NOMO-1 (cell line): ENCODE data around the gene CYP2A6.
A peak's percentile ranks its signal among the peaks of the same experiment; 100 is the strongest.
"Not testable (repeated sequence)": the region's sequence is repeated elsewhere in the genome, so short reads cannot be mapped to it uniquely, and the experiment has no call there.

Source experiments
- DNase-seq, 2 experiments: peaks; one replicate each; lab custom pipeline; 2025; ENCODE audit not compliant: unreplicated experiment in 2 of 2; lab: John Stamatoyannopoulos, UW

Gene CYP2A6

GRCh38 chr19:40850277-40850676 lies at the start of gene CYP2A6:
Gene CYP2A6, minus strand, starts transcription at chr19:40850447. Its CDS starts 21 bp downstream, at chr19:40850426.
- DNase-seq: not testable (repeated sequence)

GRCh38 chr19:40899964-40900363 lies 49.7 kb upstream of the CYP2A6 start:
- DNase-seq: peak; percentile 66 to 79

- DNase-seq: not testable (repeated sequence)
Measured at GRCh38 chr19:40896843-40897789, 46.9 kb upstream of the CYP2A6 start.

- DNase-seq: no peak
Measured at GRCh38 chr19:40896418-40896796, 46.2 kb upstream of the CYP2A6 start.

- no peak for DNase-seq
Measured at GRCh38 chr19:40893112-40893511, 42.9 kb upstream of the CYP2A6 start.

GRCh38 chr19:40889366-40889765 lies 39.1 kb upstream of the CYP2A6 start:
- no peak for DNase-seq

GRCh38 chr19:40888191-40888590 lies 37.9 kb upstream of the CYP2A6 start:
- no peak for DNase-seq

- DNase-seq: not testable (repeated sequence)
Measured at GRCh38 chr19:40884187-40884931, 34.1 kb upstream of the CYP2A6 start.

- not testable (repeated sequence) for DNase-seq
Measured at GRCh38 chr19:40882062-40882461, 31.8 kb upstream of the CYP2A6 start, which contains the start of gene CYP2A7. Gene CYP2A7, minus strand, starts transcription at chr19:40882231. Its CDS starts 21 bp downstream, at chr19:40882210.

- DNase-seq: not testable (repeated sequence)
Measured at GRCh38 chr19:40879349-40879748, 29.1 kb upstream of the CYP2A6 start.

- DNase-seq: peak; percentile 50 to 59
Measured at GRCh38 chr19:40875526-40875951, 25.3 kb upstream of the CYP2A6 start.

GRCh38 chr19:40874874-40875273 lies 24.6 kb upstream of the CYP2A6 start:
- not testable (repeated sequence) for DNase-seq

- not testable (repeated sequence) for DNase-seq
Measured at GRCh38 chr19:40873873-40874272, 23.6 kb upstream of the CYP2A6 start.

- DNase-seq: no peak
Measured at GRCh38 chr19:40872209-40872608, 22.0 kb upstream of the CYP2A6 start.

GRCh38 chr19:40867701-40868100 lies 17.5 kb upstream of the CYP2A6 start:
- no peak for DNase-seq

- DNase-seq: peak in 1 of 2 experiments; percentile 5
Measured at GRCh38 chr19:40864739-40865496, 14.7 kb upstream of the CYP2A6 start.

- DNase-seq: no peak
Measured at GRCh38 chr19:40862785-40863184, 12.5 kb upstream of the CYP2A6 start.

GRCh38 chr19:40862333-40862732 lies 12.1 kb upstream of the CYP2A6 start:
- DNase-seq: no peak

GRCh38 chr19:40858109-40858508 lies 7.9 kb upstream of the CYP2A6 start:
- DNase-seq: no peak

GRCh38 chr19:40852467-40853152 lies 2.4 kb upstream of the CYP2A6 start:
- not testable (repeated sequence) for DNase-seq
